Mucosa of descending colon (tissue), 3 donors: ENCODE results near the gene SLC4A8. TPM values are rescaled to one million over a fixed set of nuclear protein-coding genes. Genes with fewer than 3 reads are reported as not detected.

Source experiments
- ATAC-seq: fragments of 200-7000 bp; cut with Tn5 transposase; one replicate; pipeline ENCODE4 v1.9.1; 2020; ENCODE audit warnings: mild to moderate bottlenecking, moderate library complexity
- DNase-seq, 3 donors: peaks; one replicate each; pipeline ENCODE4 v3.0.0-alpha.2; 2020
- H3K36me3 ChIP-seq: fragments of 200-600 bp; one replicate; pipeline ENCODE4 v1.8.0; 2021; ENCODE audit warnings: low read depth, mild to moderate bottlenecking
- H3K4me1 ChIP-seq: fragments of 200-600 bp; one replicate; pipeline ENCODE4 v1.8.0; 2021; ENCODE audit warnings: low read depth, mild to moderate bottlenecking
- H3K4me3 ChIP-seq: fragments of 200-600 bp; one replicate; pipeline ENCODE4 v1.8.0; 2021; ENCODE audit warnings: mild to moderate bottlenecking
- H3K9me3 ChIP-seq: fragments of 200-600 bp; one replicate; pipeline ENCODE4 v1.8.0; 2021; ENCODE audit warnings: mild to moderate bottlenecking
- CTCF ChIP-seq: fragments of 200-600 bp; IDR thresholded peaks from one replicate; pipeline ENCODE4 v1.8.0; 2022; ENCODE audit warnings: antibody characterized with exemption, mild to moderate bottlenecking
- intact Hi-C, 2 donors: fragments of 100-400 bp; cut with DNase I in 1 of 2; cut with micrococcal nuclease in 1 of 2; formaldehyde crosslinking; loops; one replicate each; pipeline versions ENCODE4 v1.11.0 to v1.11.1; 2022; cut with DNase I, micrococcal nuclease
- total RNA-seq, 3 donors: library from RNA; stranded (reverse); fragmentation: NEBNext Ultra II Directional in 2 of 3; extraction: Animal tissue kit (Norgen Biotek cat#: 25700) in 2 of 3; gene quantifications; one replicate each; pipeline versions ENCODE4 v1.2.1 to v1.2.4, GENCODE V29; 2021 to 2023
- donor health status: DM: no; HTN: no; CAD: no; lungs with moderate emphysema.
- donor health status: DM: no; HTN: no; CAD: no.
- donor health status: DM: no; HTN: yes; CAD: no.

SLC4A8 gene
- total RNA-seq, 3 donors from 2014 or later: 0.84 to 1.8 (median 1.5) TPM

DNA sequence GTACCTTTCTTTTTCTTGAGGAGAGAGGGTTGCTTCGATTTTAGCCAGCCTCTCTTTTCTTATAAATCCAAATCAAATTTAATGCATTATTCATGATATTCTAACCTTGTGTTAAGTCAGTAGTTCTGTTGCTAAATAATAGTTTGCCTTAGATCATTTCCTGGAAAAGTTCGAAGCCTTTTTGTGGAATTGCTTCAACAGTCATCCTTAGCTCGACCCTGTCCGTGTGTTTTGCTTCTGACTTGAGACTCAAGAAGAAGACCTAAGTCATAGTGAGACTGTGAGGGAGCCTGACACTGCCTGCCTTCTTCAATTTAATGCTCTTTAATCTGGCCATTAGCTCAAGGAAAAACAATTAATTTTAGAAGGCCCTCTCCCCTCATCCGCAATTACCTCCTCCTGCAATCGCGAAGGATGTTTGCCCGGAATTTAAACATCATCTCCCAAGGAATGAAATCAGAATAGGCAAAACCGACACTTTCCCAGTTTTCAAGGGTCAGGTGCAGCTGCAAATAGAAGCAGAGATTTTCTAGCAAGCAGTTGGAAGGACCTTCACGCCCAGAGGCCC, 453 bp upstream of the SLC4A8 start:
- DNase-seq (no peak), ATAC-seq (no peak)
- Histone ChIP-seq H3K4me3 (no peak overlapping the region), H3K9me3 (no peaks in the 10 kb centered on the region), H3K4me1 (no peaks in the 10 kb centered on the region), H3K36me3 (no peaks in the 10 kb centered on the region)
- intact Hi-C loops: loop anchor here (5.0 to 10.0 kb wide), 3 partner anchors 108 to 398 kb away; no protein-coding TSS in a partner anchor
- no peak for TF ChIP-seq CTCF

DNA sequence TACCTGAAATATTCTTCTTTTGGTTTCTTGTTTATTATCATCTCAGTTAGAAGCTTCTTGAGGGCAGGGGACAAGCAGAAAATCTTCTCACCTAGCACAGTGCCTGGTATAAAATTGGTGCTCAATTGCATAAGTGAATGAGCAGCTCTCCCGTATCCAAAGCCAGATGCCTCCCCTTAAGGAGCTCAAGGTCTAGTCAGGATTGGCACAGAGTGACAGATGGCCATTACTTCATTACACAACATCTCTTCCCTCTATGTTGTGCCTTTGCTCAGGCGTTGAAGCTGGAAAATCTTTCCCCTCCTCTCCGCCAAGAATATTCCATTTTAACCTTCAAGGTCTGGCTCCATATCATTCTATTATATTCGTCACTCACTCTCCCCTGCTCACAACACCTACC, 3.6 kb downstream of the SLC4A8 start:
- Histone ChIP-seq H3K4me1 (peaks cover 9% of the 10 kb centered on the region), H3K36me3 (no peaks in the 10 kb centered on the region), H3K9me3 (no peaks in the 10 kb centered on the region), H3K4me3 (no peak overlapping the region)
- intact Hi-C loops: loop anchor here in 1 of 2 donors (10.0 kb wide), 1 partner anchor 107 kb away; no protein-coding TSS in a partner anchor
- no peak for TF ChIP-seq CTCF
- no peak for DNase-seq
- ATAC-seq: no peak

GRCh38 chr12:51429700-51430099, 5.1 kb downstream of the SLC4A8 start:
- TF ChIP-seq CTCF: no peak
- H3K36me3 ChIP-seq: no peaks in the 10 kb centered on the region
- intact Hi-C loops: loop anchor here in 1 of 2 donors (10.0 kb wide), 1 partner anchor 105 kb away; no protein-coding TSS in a partner anchor
- no peak overlapping the region for H3K4me3 ChIP-seq
- peaks cover 9% of the 10 kb centered on the region for H3K4me1 ChIP-seq
- H3K9me3 ChIP-seq: no peaks in the 10 kb centered on the region
- DNase-seq (no peak), ATAC-seq (no peak)

DNA sequence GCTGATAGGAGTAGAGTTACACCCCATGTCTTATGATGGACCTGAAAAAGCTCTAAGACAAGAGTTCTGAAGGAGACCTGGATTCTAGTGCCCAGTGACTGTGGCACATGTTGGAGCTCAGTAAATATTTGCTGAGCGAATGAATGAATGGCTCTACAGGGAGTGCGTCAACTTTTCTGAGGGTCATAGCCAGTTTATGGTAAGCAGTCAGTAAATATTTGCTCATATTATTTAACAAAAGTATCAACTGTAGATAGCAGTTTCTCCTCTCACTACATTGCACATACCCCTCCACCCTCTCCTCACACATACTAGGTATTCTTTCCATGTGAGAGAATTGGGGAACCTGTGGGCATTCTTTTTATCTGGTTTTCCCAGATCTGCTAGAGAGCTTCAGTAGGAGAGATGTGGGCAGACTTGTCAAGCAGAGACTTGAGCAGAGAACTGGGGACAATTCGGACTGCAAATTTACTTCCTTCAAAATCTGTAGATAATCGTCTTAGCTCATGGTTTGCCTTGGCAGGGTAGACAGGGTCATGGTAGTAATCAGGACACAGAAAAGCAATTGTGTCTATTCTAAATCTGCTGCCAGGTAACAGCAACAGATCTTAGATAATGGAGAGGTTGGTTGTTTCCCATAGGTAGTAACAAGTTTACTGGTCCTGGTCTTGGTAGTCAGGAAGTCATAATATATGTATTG, 5.7 kb downstream of the SLC4A8 start:
- no peaks in the 10 kb centered on the region for H3K9me3 ChIP-seq
- H3K36me3 ChIP-seq: no peaks in the 10 kb centered on the region
- peaks cover 9% of the 10 kb centered on the region for H3K4me1 ChIP-seq
- ATAC-seq: peak; percentile 88
- peak in 1 of 3 donors; percentile 18 for DNase-seq
- intact Hi-C loops: no loop called here
- no peak for TF ChIP-seq CTCF
- H3K4me3 ChIP-seq: no peak overlapping the region

DNA sequence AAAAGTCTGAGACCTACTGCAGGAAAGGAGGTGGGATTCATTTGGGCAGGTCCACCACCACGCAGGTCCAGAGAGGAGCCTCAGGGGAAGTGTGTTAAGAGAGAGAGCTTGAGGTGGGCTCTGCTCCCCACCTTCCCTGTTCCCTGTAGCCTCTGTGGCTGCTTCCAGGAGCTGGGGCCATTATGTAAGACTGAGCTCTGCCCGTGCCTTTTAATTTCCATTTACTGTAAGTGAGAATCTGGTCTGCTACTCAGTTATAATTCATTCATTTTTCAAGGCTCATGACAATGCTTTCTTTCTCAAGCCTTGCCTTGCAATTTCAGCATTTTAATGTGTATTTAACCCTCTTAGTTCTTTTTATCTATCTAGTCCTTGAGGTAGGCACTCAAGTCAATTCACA, 8.3 kb downstream of the SLC4A8 start:
- intact Hi-C loops: no loop called here

More for the DNA sequence above, 8.3 kb downstream of the SLC4A8 start:
- Histone ChIP-seq H3K4me1 (peaks cover 9% of the 10 kb centered on the region), H3K9me3 (no peaks in the 10 kb centered on the region), H3K4me3 (no peak overlapping the region), H3K36me3 (no peaks in the 10 kb centered on the region)
- DNase-seq: no peak
- TF ChIP-seq CTCF: no peak
- ATAC-seq: no peak
